ENCODE data around the gene MIPOL1. TPM values are rescaled to one million over a fixed set of nuclear protein-coding genes. Genes with fewer than 3 reads are reported as not detected.

The MIPOL1 gene
- total RNA-seq, 1 experiment from 2014 or later: 7.0 TPM

DNA sequence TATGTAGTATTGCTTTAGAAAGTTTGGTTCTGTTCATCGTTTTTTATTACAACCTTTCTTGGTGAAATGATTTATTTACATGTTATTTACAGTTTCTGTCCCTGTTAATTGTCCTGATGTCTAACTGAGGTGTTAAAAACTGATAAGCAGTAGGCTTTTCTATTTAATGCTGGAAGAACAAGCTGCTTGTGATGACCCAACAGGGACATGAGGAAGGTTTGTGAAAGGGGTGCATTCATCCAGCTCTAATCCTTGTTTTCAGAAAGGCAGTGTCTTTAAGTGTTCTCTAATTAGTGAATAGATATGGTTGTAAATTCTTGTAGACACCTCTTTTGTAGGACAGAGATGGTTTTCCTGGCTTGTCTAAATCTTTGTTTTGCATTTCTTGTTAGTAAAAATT is 205.9 kb downstream of the MIPOL1 start:
- H3K27me3 ChIP-seq (ENCODE audit: control insufficient read depth, insufficient read depth, low read length): no peaks in the 10 kb centered on the region
- H3K4me3 ChIP-seq (ENCODE audit: insufficient read depth, low read depth, low read length): no peak overlapping the region
- no peaks in the 10 kb centered on the region for H3K36me3 ChIP-seq (replicated peaks; ENCODE audit: control insufficient read depth, insufficient read depth, low read length)
- no peak for DNase-seq

DNA sequence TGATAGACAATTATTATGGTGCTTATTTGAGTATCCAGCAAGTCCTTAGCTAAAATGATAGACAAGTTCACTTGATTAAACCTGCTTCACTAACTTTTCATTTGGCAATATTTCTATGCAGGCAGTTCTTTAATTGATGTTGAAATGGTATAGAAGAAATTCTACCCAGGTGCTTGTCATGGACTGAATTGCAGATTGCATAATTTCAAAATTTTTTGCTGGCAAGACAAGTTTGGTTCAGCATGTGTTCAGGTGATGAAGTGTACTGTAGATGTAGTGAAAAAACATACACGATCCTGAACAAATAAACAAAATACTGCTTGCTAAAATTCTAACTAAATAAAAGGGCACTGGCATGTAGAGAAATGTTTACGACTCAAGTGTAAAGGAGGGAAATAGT is 208.4 kb downstream of the MIPOL1 start:
- no peak for DNase-seq
- no peaks in the 10 kb centered on the region for H3K36me3 ChIP-seq (replicated peaks; ENCODE audit: control insufficient read depth, insufficient read depth, low read length)
- no peak overlapping the region for H3K4me3 ChIP-seq (ENCODE audit: insufficient read depth, low read depth, low read length)

DNA sequence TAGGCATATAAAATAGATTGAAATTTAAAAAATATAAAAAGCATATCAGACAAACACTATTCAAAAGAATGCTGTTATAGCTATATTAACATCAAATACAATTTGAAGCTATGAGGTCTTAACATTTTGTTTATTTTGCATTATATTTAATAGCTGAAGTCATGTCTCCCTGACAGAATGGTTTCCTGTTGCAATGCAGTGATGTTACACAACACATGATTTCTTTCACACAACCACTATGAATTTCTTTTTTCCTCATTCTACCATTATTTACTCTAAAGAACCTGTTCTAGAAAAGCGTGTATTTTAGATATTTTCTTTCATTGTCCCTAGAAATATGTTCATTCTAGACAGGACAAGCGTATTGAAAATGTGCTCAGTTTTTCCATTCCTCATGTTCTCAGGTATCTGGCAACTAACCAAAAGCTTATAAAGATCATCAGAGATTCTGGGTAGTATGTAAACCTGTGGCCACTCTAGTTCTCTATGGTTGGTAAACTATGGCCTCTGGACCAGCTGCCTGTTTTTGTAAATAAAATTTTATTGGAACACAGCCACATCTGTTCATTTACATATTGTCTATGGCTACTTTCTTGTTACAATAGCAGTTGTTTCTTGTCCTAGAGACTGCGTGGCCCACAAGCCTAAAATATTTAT is 213.5 kb downstream of the MIPOL1 start:
- H3K27me3 ChIP-seq (ENCODE audit: control insufficient read depth, insufficient read depth, low read length): no peaks in the 10 kb centered on the region
- no peak overlapping the region for H3K4me3 ChIP-seq (ENCODE audit: insufficient read depth, low read depth, low read length)
- no peaks in the 10 kb centered on the region for H3K36me3 ChIP-seq (replicated peaks; ENCODE audit: control insufficient read depth, insufficient read depth, low read length)
- no peak for DNase-seq

More for the DNA sequence above, 208.4 kb downstream of the MIPOL1 start:
- H3K27me3 ChIP-seq (ENCODE audit: control insufficient read depth, insufficient read depth, low read length): no peaks in the 10 kb centered on the region

DNA sequence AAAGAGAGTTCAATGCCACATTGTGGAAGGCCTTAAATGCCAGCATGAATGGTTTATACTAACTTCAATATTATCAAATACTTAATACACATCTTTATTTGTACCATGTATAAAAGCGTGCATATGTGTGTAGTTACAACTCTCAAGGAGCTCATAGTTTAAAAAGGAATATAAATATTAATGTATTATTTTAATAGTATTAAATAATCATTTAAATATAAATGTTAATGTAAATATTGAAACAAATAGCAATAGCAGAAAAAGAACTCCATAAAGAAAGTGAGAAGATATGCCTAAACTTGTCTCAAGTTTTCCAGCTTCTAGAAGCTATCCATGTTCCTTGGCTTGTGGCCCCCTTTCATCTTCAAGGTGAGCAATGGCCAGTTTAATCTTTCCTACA is 215.3 kb downstream of the MIPOL1 start:
- DNase-seq: no peak

DNA sequence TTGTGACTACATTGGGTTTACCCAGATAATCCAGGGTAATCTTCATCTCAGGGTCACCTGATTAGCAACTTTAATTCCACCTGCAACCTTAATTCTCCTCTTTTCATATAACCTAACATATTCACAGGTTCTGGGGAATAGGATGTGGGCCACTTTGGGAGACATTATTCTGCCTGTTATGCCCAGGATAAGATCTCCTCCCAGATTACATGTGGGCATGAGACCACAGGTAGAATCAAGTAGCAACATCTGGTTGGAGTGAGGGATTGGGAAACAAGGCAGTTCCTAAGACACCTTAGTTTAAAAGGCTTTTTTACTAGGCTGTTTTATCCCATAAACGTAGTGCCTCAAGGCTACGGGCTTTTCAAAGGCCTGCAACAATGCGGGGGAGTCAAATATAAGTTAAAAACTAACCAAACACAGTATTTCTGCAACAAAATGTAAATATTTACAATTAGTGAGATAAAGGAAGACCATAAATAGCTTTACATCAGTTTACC is 215.8 kb downstream of the MIPOL1 start:
- no peak for DNase-seq
- Histone ChIP-seq H3K36me3 (replicated peaks; ENCODE audit: control insufficient read depth, insufficient read depth, low read length) (no peaks in the 10 kb centered on the region), H3K27me3 (ENCODE audit: control insufficient read depth, insufficient read depth, low read length) (no peaks in the 10 kb centered on the region), H3K4me3 (ENCODE audit: insufficient read depth, low read depth, low read length) (no peak overlapping the region)

More for the DNA sequence above, 215.3 kb downstream of the MIPOL1 start:
- Histone ChIP-seq H3K27me3 (ENCODE audit: control insufficient read depth, insufficient read depth, low read length) (no peaks in the 10 kb centered on the region), H3K36me3 (replicated peaks; ENCODE audit: control insufficient read depth, insufficient read depth, low read length) (no peaks in the 10 kb centered on the region), H3K4me3 (ENCODE audit: insufficient read depth, low read depth, low read length) (no peak overlapping the region)

DNA sequence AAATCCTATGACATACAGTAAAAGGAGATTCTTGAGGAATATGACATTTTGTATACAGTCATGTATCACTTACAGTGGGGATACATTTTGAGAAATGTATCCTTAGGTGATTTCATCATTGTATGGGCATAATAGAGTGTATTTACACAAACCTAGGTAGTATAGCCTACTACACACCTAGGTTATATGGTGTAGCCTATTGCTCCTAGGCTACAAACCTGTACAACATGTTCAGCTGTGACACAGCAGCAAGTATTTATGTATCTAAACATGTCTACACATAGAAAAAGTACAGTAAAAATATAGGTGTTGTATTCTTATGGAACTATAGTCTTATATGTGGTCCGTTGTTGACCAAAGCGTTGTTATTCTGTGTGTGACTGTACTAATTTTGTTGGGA is 218.5 kb downstream of the MIPOL1 start:
- no peak overlapping the region for H3K4me3 ChIP-seq (ENCODE audit: insufficient read depth, low read depth, low read length)
- no peak for DNase-seq
- no peaks in the 10 kb centered on the region for H3K36me3 ChIP-seq (replicated peaks; ENCODE audit: control insufficient read depth, insufficient read depth, low read length)
- no peaks in the 10 kb centered on the region for H3K27me3 ChIP-seq (ENCODE audit: control insufficient read depth, insufficient read depth, low read length)

- Histone ChIP-seq H3K4me3 (ENCODE audit: insufficient read depth, low read depth, low read length) (no peak overlapping the region), H3K27me3 (ENCODE audit: control insufficient read depth, insufficient read depth, low read length) (no peaks in the 10 kb centered on the region), H3K36me3 (replicated peaks; ENCODE audit: control insufficient read depth, insufficient read depth, low read length) (no peaks in the 10 kb centered on the region)
- DNase-seq: no peak
Observed at GRCh38 chr14:37417151-37417550, 219.4 kb downstream of the MIPOL1 start.

DNA sequence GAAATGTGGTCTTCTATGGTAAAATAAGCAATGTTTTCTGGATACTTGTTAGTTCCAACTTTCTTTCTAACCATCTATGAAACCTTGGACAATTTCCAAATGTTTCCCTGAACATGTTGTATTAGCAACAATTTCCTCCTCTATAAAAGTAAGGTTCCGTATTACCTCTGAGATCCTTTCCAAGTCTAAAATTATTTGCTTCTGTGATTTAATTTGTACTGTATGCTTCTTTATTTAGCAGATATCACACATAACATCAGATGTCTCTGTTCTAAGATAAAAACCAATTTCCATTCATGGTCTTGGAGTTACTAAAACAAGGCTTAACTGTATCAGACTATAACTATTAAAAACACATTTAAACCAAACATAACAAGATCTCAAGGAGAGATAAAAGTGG is 220.1 kb downstream of the MIPOL1 start:
- no peaks in the 10 kb centered on the region for H3K27me3 ChIP-seq (ENCODE audit: control insufficient read depth, insufficient read depth, low read length)
- DNase-seq: no peak
- no peak overlapping the region for H3K4me3 ChIP-seq (ENCODE audit: insufficient read depth, low read depth, low read length)
- no peaks in the 10 kb centered on the region for H3K36me3 ChIP-seq (replicated peaks; ENCODE audit: control insufficient read depth, insufficient read depth, low read length)

DNA sequence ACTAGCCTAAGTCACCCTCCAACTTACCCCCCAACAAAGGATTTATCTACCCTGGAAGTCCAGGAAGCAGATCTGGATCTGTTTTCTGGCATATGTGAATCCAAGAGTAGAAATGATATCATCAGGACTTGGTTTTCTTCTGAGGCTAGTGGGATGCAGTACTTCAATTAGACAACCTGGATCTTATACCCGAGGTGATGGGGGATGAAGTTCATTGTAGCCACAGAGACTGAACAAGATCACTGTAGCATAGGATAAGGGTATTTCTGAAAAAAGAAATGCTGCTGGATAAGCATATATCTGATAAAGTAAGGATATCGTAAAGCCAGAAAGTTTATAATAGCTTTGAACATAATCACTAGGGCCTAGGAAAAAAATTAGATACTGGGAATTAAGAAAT is 222.9 kb downstream of the MIPOL1 start:
- Histone ChIP-seq H3K4me3 (ENCODE audit: insufficient read depth, low read depth, low read length) (no peak overlapping the region), H3K27me3 (ENCODE audit: control insufficient read depth, insufficient read depth, low read length) (no peaks in the 10 kb centered on the region), H3K36me3 (replicated peaks; ENCODE audit: control insufficient read depth, insufficient read depth, low read length) (no peaks in the 10 kb centered on the region)
- no peak for DNase-seq

DNA sequence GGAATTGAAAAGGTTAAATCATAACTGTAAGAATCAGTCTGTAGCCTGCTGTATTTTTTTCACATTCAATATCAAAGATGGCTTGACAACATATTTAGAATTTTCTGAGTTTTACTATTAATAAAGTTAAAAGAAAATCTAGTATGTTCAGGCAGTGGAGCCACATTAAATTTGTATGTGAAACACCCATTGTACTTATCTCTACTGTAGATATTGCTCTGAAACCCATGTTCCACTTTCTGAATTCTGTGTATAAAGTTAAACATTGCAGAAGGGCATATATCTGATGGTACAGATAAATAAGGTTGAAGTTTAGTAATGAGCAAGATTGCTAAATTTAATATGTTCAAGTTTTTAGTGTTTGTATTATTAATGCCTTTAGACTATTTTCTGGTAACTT is 224.6 kb downstream of the MIPOL1 start:
- Histone ChIP-seq H3K27me3 (ENCODE audit: control insufficient read depth, insufficient read depth, low read length) (no peaks in the 10 kb centered on the region), H3K4me3 (ENCODE audit: insufficient read depth, low read depth, low read length) (no peak overlapping the region), H3K36me3 (replicated peaks; ENCODE audit: control insufficient read depth, insufficient read depth, low read length) (no peaks in the 10 kb centered on the region)
- no peak for DNase-seq

DNA sequence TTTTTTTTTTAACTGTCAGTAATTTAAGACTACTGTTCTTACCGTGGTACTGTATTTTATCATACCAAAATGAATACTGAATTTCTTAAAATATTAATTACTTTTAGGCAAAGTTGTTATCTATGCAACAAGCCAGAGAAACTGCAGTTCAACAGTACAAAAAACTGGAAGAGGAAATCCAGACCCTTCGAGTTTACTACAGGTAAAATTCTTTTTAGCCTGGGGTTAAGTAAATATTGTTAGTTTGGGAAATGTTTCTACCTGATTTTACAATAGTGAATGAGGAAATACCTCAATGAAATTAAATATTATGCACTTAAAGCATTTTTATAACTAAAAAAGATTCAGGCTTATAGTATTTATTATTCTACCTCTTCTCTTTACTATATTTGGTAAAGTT is 225.0 kb downstream of the MIPOL1 start:
- DNase-seq: no peak
- no peaks in the 10 kb centered on the region for H3K36me3 ChIP-seq (replicated peaks; ENCODE audit: control insufficient read depth, insufficient read depth, low read length)
- no peak overlapping the region for H3K4me3 ChIP-seq (ENCODE audit: insufficient read depth, low read depth, low read length)
- no peaks in the 10 kb centered on the region for H3K27me3 ChIP-seq (ENCODE audit: control insufficient read depth, insufficient read depth, low read length)

DNA sequence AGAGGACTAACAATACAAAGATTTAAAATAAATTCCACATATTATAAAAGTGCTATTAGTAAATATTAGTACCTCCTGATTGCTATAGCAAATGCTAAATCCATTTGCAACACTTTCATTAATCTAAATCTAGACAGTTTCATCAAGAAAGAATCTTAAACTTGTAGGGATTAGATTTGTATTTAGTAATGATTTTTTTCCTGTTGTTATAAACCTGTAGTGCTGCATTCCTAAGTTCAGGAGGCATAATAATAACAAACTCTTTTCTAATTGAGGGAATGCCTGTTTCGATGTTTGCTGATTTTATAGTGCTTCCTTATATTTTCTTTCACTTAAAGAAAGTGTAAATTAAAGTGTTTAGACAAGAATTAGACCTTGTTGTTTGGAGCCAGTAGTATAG is 231.2 kb downstream of the MIPOL1 start:
- no peak for DNase-seq
- no peaks in the 10 kb centered on the region for H3K36me3 ChIP-seq (replicated peaks; ENCODE audit: control insufficient read depth, insufficient read depth, low read length)
- H3K27me3 ChIP-seq (ENCODE audit: control insufficient read depth, insufficient read depth, low read length): no peaks in the 10 kb centered on the region
- H3K4me3 ChIP-seq (ENCODE audit: insufficient read depth, low read depth, low read length): no peak overlapping the region

- no peak for DNase-seq
- no peak overlapping the region for H3K4me3 ChIP-seq (ENCODE audit: insufficient read depth, low read depth, low read length)
- no peaks in the 10 kb centered on the region for H3K36me3 ChIP-seq (replicated peaks; ENCODE audit: control insufficient read depth, insufficient read depth, low read length)
- H3K27me3 ChIP-seq (ENCODE audit: control insufficient read depth, insufficient read depth, low read length): no peaks in the 10 kb centered on the region
Observed at GRCh38 chr14:37429618-37430017, 231.9 kb downstream of the MIPOL1 start.

DNA sequence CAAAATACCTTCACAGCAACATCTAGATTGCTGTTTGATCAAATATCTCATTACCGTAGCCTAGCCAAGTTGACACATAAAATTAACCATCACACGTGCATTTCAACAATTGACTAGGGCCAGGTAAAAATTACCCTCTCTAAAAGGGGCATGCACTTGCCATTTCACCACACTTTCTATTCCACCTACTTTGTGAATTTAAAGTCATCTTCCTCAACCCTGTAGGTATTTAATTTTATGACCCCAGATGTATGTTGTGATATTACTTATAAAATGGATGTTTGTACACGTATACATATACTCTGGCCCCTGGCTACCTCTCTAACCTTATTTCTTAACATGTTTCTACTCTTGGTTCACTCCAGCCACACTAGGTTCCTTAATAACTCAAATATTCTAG is 237.1 kb downstream of the MIPOL1 start:
- H3K4me3 ChIP-seq (ENCODE audit: insufficient read depth, low read depth, low read length): no peak overlapping the region
- H3K27me3 ChIP-seq (ENCODE audit: control insufficient read depth, insufficient read depth, low read length): no peaks in the 10 kb centered on the region
- DNase-seq: no peak
- H3K36me3 ChIP-seq (replicated peaks; ENCODE audit: control insufficient read depth, insufficient read depth, low read length): no peaks in the 10 kb centered on the region

DNA sequence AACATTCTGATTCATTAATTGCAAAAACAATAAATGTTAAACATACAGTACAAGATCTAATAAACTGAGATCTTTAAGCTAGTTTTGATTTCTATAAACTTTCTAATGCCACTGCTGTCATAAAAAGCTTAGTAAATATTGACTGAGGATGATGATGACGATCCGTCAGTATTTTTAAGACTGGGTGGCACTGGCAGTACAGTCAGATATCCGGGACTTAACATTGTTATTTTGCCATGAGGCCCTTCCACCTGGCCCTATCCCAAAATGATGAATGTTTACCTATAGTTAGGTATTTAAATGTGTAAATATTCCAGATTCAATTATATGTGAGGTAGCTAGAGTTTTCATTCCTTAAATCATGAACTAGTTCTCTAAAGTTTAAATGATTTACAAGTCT is 238.8 kb downstream of the MIPOL1 start:
- DNase-seq: no peak
- no peak overlapping the region for H3K4me3 ChIP-seq (ENCODE audit: insufficient read depth, low read depth, low read length)
- no peaks in the 10 kb centered on the region for H3K27me3 ChIP-seq (ENCODE audit: control insufficient read depth, insufficient read depth, low read length)
- no peaks in the 10 kb centered on the region for H3K36me3 ChIP-seq (replicated peaks; ENCODE audit: control insufficient read depth, insufficient read depth, low read length)

DNA sequence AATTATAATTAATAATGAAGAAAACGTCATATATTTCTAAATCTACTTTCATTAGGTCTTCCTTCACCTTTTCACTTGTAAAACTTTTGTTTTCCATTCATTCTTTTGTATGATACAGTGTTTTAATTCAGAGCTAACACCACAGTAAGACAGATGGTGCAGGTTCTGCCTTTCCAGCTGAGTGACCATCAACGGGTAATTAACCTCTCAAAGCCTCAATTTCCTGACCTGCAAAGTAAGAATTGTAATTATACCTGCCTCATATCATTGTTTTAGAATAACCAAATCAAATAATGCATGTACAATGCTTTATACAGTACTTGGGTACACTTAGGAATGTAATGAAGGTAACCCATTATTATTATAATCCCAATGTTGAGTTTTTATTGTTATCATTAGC is 239.8 kb downstream of the MIPOL1 start:
- H3K36me3 ChIP-seq (replicated peaks; ENCODE audit: control insufficient read depth, insufficient read depth, low read length): no peaks in the 10 kb centered on the region
- DNase-seq: no peak
- H3K4me3 ChIP-seq (ENCODE audit: insufficient read depth, low read depth, low read length): no peak overlapping the region
- no peaks in the 10 kb centered on the region for H3K27me3 ChIP-seq (ENCODE audit: control insufficient read depth, insufficient read depth, low read length)
